WTC11 (cell line): Measurements from ENCODE around the gene GRK6. TPM values are rescaled to one million over a fixed set of nuclear protein-coding genes. Genes with fewer than 3 reads are reported as not detected.

Experiments used
- ATF1 ChIP-seq: sonication (generic); formaldehyde crosslinking; IDR thresholded peaks from 2 replicates; pipeline ENCODE4 v1.8.1; 2023; ENCODE audit warnings: mild to moderate bottlenecking, moderate library complexity, missing genetic modification reagents
- ATF3 ChIP-seq: sonication (generic); formaldehyde crosslinking; conservative IDR thresholded peaks from 2 replicates; pipeline ENCODE4 v1.8.1; 2022; ENCODE audit warnings: mild to moderate bottlenecking, missing genetic modification reagents
- CREM ChIP-seq: sonication (generic); formaldehyde crosslinking; IDR thresholded peaks from 2 replicates; pipeline ENCODE4 v1.8.1; 2022; ENCODE audit warnings: mild to moderate bottlenecking, missing genetic modification reagents, moderate library complexity
- FOXJ3 ChIP-seq: sonication (generic); formaldehyde crosslinking; IDR thresholded peaks from 2 replicates; pipeline ENCODE4 v1.9.0; 2021; ENCODE audit warnings: missing genetic modification reagents, mild to moderate bottlenecking, borderline replicate concordance
- FOXK1 ChIP-seq: sonication (generic); formaldehyde crosslinking; IDR thresholded peaks from 2 replicates; pipeline ENCODE4 v1.8.0; 2022; ENCODE audit warnings: mild to moderate bottlenecking, moderate library complexity, missing genetic modification reagents
- FOXP1 ChIP-seq: sonication (generic); formaldehyde crosslinking; IDR thresholded peaks from 2 replicates; pipeline ENCODE4 v1.8.0; 2022; ENCODE audit warnings: missing genetic modification reagents, mild to moderate bottlenecking, moderate library complexity, borderline replicate concordance
- GABPB1 ChIP-seq: sonication (generic); formaldehyde crosslinking; IDR thresholded peaks from 2 replicates; pipeline ENCODE4 v1.8.1; 2023; ENCODE audit warnings: mild to moderate bottlenecking, missing genetic modification reagents
- GRHL2 ChIP-seq: fragments of 250-450 bp; sonication (Bioruptor Pico); IDR thresholded peaks from 2 replicates; pipeline ENCODE4 v1.8.0; 2022; ENCODE audit warnings: mild to moderate bottlenecking, moderate library complexity; ENCODE audit not compliant: insufficient replicate concordance, severe bottlenecking
- JUN ChIP-seq: sonication (generic); formaldehyde crosslinking; IDR thresholded peaks from 2 replicates; pipeline ENCODE4 v1.8.0; 2023; ENCODE audit warnings: mild to moderate bottlenecking, missing genetic modification reagents
- MYBL2 ChIP-seq: sonication (generic); formaldehyde crosslinking; IDR thresholded peaks from 2 replicates; pipeline ENCODE4 v1.8.1; 2023; ENCODE audit warnings: mild to moderate bottlenecking, moderate library complexity, missing genetic modification reagents
- NFYB ChIP-seq: sonication (generic); formaldehyde crosslinking; conservative IDR thresholded peaks from 2 replicates; pipeline ENCODE4 v1.8.0; 2022; ENCODE audit warnings: low read depth, missing genetic modification reagents
- RORB ChIP-seq: fragments of 250-450 bp; sonication (Bioruptor Pico); IDR thresholded peaks from 2 replicates; pipeline ENCODE4 v1.9.0; 2021; ENCODE audit warnings: mild to moderate bottlenecking
- SMAD3 ChIP-seq: sonication (generic); formaldehyde crosslinking; IDR thresholded peaks from 2 replicates; pipeline ENCODE4 v1.8.0; 2022; ENCODE audit warnings: missing genetic modification reagents, mild to moderate bottlenecking, borderline replicate concordance
- USF2 ChIP-seq: sonication (generic); formaldehyde crosslinking; IDR thresholded peaks from 2 replicates; pipeline ENCODE4 v1.8.1; 2023; ENCODE audit warnings: mild to moderate bottlenecking, missing genetic modification reagents, moderate library complexity
- ZNF263 ChIP-seq: sonication (generic); formaldehyde crosslinking; IDR thresholded peaks from 2 replicates; pipeline ENCODE4 v1.8.1; 2022; ENCODE audit warnings: low read depth, mild to moderate bottlenecking, moderate library complexity, missing genetic modification reagents
- ZNF396 ChIP-seq: fragments of 250-450 bp; sonication (Bioruptor Pico); IDR thresholded peaks from 2 replicates; pipeline ENCODE4 v1.8.0; 2021; ENCODE audit warnings: mild to moderate bottlenecking, moderate library complexity, borderline replicate concordance
- ZNF416 ChIP-seq: fragments of 250-450 bp; sonication (Bioruptor Pico); IDR thresholded peaks from 2 replicates; pipeline ENCODE4 v1.9.0; 2021; ENCODE audit warnings: mild to moderate bottlenecking, inconsistent platforms
- ZNF423 ChIP-seq: fragments of 250-450 bp; sonication (Bioruptor Pico); IDR thresholded peaks from 2 replicates; pipeline ENCODE4 v2.1.2; 2022; ENCODE audit warnings: mild to moderate bottlenecking, moderate library complexity
- ZSCAN18 ChIP-seq: fragments of 250-450 bp; sonication (Bioruptor Pico); IDR thresholded peaks from 2 replicates; pipeline ENCODE4 v2.1.2; 2022; ENCODE audit warnings: mild to moderate bottlenecking, moderate library complexity
- total RNA-seq: library from RNA; stranded (reverse); gene quantifications from 3 replicates; pipeline ENCODE4 v1.2.3, GENCODE V29; 2021
- TF ChIP-seq, protein P1 (sequence below): sonication (generic); formaldehyde crosslinking; IDR thresholded peaks from 2 replicates; pipeline ENCODE4 v1.8.0; 2023; ENCODE audit warnings: missing genetic modification reagents, mild to moderate bottlenecking, borderline replicate concordance
- TF ChIP-seq, protein P2 (sequence below): fragments of 250-450 bp; sonication (Bioruptor Pico); IDR thresholded peaks from 2 replicates; pipeline ENCODE4 v1.8.0; 2021; ENCODE audit warnings: mild to moderate bottlenecking
- TF ChIP-seq, protein P3 (sequence below): sonication (generic); formaldehyde crosslinking; IDR thresholded peaks from 2 replicates; pipeline ENCODE4 v1.8.1; 2023; ENCODE audit warnings: mild to moderate bottlenecking, missing genetic modification reagents, moderate library complexity
- TF ChIP-seq, protein P4 (sequence below): sonication (generic); formaldehyde crosslinking; IDR thresholded peaks from 2 replicates; pipeline ENCODE4 v1.8.1; 2023; ENCODE audit warnings: mild to moderate bottlenecking, moderate library complexity, missing genetic modification reagents
- TF ChIP-seq, protein P5 (sequence below): fragments of 250-450 bp; sonication (Bioruptor Pico); IDR thresholded peaks from 2 replicates; pipeline ENCODE4 v1.9.0; 2021; ENCODE audit warnings: moderate library complexity, mild to moderate bottlenecking, inconsistent platforms, borderline replicate concordance

GRK6 gene
- total RNA-seq, 1 experiment from 2014 or later: 69.2 TPM

- TF ChIP-seq, protein P1, sequence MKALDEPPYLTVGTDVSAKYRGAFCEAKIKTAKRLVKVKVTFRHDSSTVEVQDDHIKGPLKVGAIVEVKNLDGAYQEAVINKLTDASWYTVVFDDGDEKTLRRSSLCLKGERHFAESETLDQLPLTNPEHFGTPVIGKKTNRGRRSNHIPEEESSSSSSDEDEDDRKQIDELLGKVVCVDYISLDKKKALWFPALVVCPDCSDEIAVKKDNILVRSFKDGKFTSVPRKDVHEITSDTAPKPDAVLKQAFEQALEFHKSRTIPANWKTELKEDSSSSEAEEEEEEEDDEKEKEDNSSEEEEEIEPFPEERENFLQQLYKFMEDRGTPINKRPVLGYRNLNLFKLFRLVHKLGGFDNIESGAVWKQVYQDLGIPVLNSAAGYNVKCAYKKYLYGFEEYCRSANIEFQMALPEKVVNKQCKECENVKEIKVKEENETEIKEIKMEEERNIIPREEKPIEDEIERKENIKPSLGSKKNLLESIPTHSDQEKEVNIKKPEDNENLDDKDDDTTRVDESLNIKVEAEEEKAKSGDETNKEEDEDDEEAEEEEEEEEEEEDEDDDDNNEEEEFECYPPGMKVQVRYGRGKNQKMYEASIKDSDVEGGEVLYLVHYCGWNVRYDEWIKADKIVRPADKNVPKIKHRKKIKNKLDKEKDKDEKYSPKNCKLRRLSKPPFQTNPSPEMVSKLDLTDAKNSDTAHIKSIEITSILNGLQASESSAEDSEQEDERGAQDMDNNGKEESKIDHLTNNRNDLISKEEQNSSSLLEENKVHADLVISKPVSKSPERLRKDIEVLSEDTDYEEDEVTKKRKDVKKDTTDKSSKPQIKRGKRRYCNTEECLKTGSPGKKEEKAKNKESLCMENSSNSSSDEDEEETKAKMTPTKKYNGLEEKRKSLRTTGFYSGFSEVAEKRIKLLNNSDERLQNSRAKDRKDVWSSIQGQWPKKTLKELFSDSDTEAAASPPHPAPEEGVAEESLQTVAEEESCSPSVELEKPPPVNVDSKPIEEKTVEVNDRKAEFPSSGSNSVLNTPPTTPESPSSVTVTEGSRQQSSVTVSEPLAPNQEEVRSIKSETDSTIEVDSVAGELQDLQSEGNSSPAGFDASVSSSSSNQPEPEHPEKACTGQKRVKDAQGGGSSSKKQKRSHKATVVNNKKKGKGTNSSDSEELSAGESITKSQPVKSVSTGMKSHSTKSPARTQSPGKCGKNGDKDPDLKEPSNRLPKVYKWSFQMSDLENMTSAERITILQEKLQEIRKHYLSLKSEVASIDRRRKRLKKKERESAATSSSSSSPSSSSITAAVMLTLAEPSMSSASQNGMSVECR: peak; percentile 77; the same call in 1 of the 2 replicates
- no peak for TF ChIP-seq ZNF396
- TF ChIP-seq ZNF263 (CRISPR knock-in tag): peak; percentile 71
- no peak for TF ChIP-seq NFYB (CRISPR knock-in tag)
- TF ChIP-seq, protein P2, sequence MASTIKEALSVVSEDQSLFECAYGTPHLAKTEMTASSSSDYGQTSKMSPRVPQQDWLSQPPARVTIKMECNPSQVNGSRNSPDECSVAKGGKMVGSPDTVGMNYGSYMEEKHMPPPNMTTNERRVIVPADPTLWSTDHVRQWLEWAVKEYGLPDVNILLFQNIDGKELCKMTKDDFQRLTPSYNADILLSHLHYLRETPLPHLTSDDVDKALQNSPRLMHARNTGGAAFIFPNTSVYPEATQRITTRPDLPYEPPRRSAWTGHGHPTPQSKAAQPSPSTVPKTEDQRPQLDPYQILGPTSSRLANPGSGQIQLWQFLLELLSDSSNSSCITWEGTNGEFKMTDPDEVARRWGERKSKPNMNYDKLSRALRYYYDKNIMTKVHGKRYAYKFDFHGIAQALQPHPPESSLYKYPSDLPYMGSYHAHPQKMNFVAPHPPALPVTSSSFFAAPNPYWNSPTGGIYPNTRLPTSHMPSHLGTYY (CRISPR knock-in tag): no peak
- no peak for TF ChIP-seq FOXP1 (CRISPR knock-in tag)
- TF ChIP-seq ZNF416 (CRISPR knock-in tag): peak; percentile 96
- TF ChIP-seq USF2 (CRISPR knock-in tag): no peak
- peak; percentile 14; the same call in 1 of the 2 replicates for TF ChIP-seq SMAD3 (CRISPR knock-in tag)
- no peak for TF ChIP-seq RORB (CRISPR knock-in tag)
- TF ChIP-seq, protein P3, sequence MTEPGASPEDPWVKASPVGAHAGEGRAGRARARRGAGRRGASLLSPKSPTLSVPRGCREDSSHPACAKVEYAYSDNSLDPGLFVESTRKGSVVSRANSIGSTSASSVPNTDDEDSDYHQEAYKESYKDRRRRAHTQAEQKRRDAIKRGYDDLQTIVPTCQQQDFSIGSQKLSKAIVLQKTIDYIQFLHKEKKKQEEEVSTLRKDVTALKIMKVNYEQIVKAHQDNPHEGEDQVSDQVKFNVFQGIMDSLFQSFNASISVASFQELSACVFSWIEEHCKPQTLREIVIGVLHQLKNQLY (CRISPR knock-in tag): no peak; the same call in 1 of the 2 replicates
- TF ChIP-seq CREM (CRISPR knock-in tag): peak; percentile 60
- no peak for TF ChIP-seq FOXJ3 (CRISPR knock-in tag)
- no peak for TF ChIP-seq GABPB1 (CRISPR knock-in tag)
- TF ChIP-seq ATF1 (CRISPR knock-in tag): no peak
- no peak; the same call in 1 of the 2 replicates for TF ChIP-seq MYBL2 (CRISPR knock-in tag)
- peak; percentile 75; the same call in 1 of the 2 replicates for TF ChIP-seq JUN (CRISPR knock-in tag)
- TF ChIP-seq ATF3: no peak
- TF ChIP-seq GRHL2 (CRISPR knock-in tag): no peak
- TF ChIP-seq, protein P4, sequence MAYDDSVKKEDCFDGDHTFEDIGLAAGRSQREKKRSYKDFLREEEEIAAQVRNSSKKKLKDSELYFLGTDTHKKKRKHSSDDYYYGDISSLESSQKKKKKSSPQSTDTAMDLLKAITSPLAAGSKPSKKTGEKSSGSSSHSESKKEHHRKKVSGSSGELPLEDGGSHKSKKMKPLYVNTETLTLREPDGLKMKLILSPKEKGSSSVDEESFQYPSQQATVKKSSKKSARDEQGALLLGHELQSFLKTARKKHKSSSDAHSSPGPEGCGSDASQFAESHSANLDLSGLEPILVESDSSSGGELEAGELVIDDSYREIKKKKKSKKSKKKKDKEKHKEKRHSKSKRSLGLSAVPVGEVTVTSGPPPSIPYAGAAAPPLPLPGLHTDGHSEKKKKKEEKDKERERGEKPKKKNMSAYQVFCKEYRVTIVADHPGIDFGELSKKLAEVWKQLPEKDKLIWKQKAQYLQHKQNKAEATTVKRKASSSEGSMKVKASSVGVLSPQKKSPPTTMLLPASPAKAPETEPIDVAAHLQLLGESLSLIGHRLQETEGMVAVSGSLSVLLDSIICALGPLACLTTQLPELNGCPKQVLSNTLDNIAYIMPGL (CRISPR knock-in tag): peak; percentile 31; the same call in 1 of the 2 replicates
- TF ChIP-seq ZSCAN18 (CRISPR knock-in tag): no peak
- TF ChIP-seq ZNF423: no peak
- no peak for TF ChIP-seq FOXK1 (CRISPR knock-in tag)
- TF ChIP-seq, protein P5, sequence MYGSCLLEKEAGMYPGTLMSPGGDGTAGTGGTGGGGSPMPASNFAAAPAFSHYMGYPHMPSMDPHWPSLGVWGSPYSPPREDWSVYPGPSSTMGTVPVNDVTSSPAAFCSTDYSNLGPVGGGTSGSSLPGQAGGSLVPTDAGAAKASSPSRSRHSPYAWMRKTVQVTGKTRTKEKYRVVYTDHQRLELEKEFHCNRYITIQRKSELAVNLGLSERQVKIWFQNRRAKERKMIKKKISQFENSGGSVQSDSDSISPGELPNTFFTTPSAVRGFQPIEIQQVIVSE: peak; percentile 59; the same call in 1 of the 2 replicates
These were observed 29.4 kb downstream of the GRK6 start (continued) for GRCh38 chr5:177455661-177456590.
